ENCODE data around the gene KRT12. TPM values are rescaled to one million over a fixed set of nuclear protein-coding genes. Genes with fewer than 3 reads are reported as not detected.

KRT12 gene
- total and polyA plus RNA-seq, 9 of the 15 experiments (the other 6 are each of a cell fraction or from before 2014, with no cell fraction given): 0.18 to 7.0 (median 2.2) TPM

DNA sequence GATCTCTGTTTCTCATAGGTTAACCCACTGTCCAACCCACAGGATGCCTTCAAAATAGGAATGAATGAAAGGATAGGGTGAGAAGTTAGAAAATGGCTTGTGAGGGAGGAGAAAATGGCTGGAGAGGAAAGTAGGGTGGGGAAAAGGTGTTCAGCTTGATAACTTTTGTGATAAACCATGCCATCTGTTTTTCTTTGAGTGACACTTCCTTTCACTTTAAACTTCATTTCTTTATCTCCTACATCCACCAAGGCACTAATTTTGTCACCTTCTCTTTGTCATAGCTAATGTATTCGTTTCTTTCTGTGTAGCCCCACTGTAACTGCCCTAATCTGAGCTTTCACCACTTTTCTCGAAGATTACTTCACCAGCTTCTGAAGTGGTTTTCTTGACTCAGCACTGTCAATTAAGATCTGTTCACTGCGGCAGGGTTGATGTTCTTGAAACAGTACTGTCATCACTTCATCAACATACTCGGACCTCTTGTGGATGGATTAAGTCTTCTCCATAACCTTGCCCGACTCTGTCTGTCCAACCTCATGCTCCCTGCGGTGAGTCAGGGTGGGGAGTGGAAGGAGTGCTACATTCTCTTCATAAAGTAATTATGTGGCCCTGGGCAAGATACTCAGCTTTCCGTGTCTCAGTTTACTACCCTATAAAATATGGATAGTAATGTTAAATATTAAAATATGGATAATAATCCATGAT lies 39.1 kb downstream of the KRT12 start (continued):
- TF ChIP-seq, protein P1, sequence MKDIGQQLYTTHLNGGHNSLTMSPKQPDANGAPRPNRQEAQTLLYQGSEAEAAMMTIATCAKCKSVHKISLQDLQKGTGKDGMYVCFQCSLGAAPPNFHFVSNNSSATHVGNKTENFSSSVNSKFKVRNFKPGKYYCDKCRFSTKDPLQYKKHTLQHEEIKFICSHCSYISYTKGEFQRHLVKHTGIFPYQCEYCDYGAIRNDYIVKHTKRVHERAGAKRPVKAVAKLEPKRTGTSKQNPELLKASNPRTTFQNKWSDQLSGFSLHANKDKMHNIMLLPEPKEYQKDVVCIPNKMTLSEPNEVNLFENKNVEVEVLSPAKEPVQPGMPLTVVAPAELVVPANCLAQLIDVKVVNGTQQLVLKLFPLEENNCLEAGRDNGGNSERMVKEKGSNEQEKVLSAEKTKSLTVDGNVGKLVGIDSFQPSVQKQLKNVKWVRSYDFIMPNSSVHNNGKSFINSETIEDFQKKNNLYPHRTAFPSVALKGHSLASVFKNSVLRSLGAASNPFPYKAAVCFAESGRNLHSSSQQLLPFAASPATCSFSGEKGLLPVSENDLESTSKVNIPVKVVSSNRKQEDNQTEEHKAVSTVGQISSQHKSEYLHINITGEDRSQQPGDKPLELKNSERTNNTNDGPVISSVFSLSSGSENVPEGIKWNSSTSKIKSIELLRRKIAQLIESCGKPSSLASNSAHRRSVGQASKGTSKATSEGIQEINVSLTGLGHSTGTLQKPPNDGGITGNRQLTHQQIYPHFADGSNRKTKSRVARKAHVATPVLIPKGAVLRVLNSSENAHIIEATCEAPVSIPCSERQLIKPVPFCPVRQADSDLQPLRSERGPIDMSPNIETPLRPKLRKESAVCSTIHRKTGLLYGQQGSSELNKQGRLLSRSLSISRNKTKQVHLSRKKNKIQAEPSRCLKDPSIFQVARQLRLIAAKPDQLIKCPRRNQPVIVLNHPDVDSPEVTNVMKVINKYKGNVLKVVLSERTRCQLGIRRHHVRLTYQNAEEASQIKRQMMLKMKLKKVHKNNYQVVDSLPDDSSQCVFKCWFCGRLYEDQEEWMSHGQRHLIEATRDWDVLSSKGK (CRISPR knock-in tag; IDR thresholded peaks at IDR 0.05): no peak
- TF ChIP-seq, protein P2, sequence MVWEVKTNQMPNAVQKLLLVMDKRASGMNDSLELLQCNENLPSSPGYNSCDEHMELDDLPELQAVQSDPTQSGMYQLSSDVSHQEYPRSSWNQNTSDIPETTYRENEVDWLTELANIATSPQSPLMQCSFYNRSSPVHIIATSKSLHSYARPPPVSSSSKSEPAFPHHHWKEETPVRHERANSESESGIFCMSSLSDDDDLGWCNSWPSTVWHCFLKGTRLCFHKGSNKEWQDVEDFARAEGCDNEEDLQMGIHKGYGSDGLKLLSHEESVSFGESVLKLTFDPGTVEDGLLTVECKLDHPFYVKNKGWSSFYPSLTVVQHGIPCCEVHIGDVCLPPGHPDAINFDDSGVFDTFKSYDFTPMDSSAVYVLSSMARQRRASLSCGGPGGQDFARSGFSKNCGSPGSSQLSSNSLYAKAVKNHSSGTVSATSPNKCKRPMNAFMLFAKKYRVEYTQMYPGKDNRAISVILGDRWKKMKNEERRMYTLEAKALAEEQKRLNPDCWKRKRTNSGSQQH (CRISPR knock-in tag; IDR thresholded peaks at IDR 0.05): no peak; the same call in 1 of the 2 replicates
- no peak for TF ChIP-seq ZC3H4 (CRISPR knock-in tag; IDR thresholded peaks at IDR 0.05; ENCODE audit: borderline replicate concordance)
- no peak for TF ChIP-seq NUFIP1 (IDR thresholded peaks at IDR 0.05; ENCODE audit: partially characterized antibody)
- TF ChIP-seq GTF2B (IDR thresholded peaks at IDR 0.05; ENCODE audit: extremely low read depth, insufficient read length): no peak
- TF ChIP-seq SMAD4 (CRISPR knock-in tag; conservative IDR thresholded peaks at IDR 0.05): peak; percentile 93
- no peak for TF ChIP-seq ZNF79 (CRISPR knock-in tag; IDR thresholded peaks at IDR 0.05; ENCODE audit: low read depth)
- TF ChIP-seq ZNF707 (CRISPR knock-in tag; conservative IDR thresholded peaks at IDR 0.05): no peak
- TF ChIP-seq ZNF507 (tag; conservative IDR thresholded peaks at IDR 0.05): no peak
- TF ChIP-seq ESRRA (IDR thresholded peaks at IDR 0.05; ENCODE audit: borderline replicate concordance, low read depth): peak; percentile 78; the same call in 1 of the 2 replicates
- TF ChIP-seq, protein P3, sequence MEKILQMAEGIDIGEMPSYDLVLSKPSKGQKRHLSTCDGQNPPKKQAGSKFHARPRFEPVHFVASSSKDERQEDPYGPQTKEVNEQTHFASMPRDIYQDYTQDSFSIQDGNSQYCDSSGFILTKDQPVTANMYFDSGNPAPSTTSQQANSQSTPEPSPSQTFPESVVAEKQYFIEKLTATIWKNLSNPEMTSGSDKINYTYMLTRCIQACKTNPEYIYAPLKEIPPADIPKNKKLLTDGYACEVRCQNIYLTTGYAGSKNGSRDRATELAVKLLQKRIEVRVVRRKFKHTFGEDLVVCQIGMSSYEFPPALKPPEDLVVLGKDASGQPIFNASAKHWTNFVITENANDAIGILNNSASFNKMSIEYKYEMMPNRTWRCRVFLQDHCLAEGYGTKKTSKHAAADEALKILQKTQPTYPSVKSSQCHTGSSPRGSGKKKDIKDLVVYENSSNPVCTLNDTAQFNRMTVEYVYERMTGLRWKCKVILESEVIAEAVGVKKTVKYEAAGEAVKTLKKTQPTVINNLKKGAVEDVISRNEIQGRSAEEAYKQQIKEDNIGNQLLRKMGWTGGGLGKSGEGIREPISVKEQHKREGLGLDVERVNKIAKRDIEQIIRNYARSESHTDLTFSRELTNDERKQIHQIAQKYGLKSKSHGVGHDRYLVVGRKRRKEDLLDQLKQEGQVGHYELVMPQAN (IDR thresholded peaks at IDR 0.05; ENCODE audit: borderline replicate concordance): no peak
- TF ChIP-seq, protein P4, sequence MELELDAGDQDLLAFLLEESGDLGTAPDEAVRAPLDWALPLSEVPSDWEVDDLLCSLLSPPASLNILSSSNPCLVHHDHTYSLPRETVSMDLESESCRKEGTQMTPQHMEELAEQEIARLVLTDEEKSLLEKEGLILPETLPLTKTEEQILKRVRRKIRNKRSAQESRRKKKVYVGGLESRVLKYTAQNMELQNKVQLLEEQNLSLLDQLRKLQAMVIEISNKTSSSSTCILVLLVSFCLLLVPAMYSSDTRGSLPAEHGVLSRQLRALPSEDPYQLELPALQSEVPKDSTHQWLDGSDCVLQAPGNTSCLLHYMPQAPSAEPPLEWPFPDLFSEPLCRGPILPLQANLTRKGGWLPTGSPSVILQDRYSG (tag; conservative IDR thresholded peaks at IDR 0.05; ENCODE audit: low read depth): no peak
- no peak for TF ChIP-seq SP2 (IDR thresholded peaks at IDR 0.05; ENCODE audit: extremely low read depth, low read depth, low read length, poor library complexity, severe bottlenecking)
- no peak for TF ChIP-seq E2F4 (CRISPR knock-in tag; IDR thresholded peaks at IDR 0.05; ENCODE audit: low read depth)
